ENCODE results near the gene ZNF385B. TPM values are rescaled to one million over a fixed set of nuclear protein-coding genes. Genes with fewer than 3 reads are reported as not detected.

The ZNF385B gene
- total and polyA plus RNA-seq, 9 donors = 4.8 to 20.9 (median 9.1) TPM

- Histone ChIP-seq H3K4me1 (ENCODE audit: insufficient read depth) (no peaks in the 10 kb centered on the region), H3K9me3 (no peaks in the 10 kb centered on the region), H3K27ac (no peak overlapping the region), H3K36me3 (no peaks in the 10 kb centered on the region), H3K27me3 (no peaks in the 10 kb centered on the region), H3K4me3 (no peak overlapping the region)
- no peak for TF ChIP-seq CTCF (IDR thresholded peaks at IDR 0.05)
- no peak for TF ChIP-seq POLR2A (IDR thresholded peaks at IDR 0.05)
- no peak for TF ChIP-seq EP300 (IDR thresholded peaks at IDR 0.05)
- DNase-seq = no peak
- 0 to 53% (median 1%) methylated on average over 1 of the region's 1 CpG for WGBS, 3 donors
- intact Hi-C loops (cut with DNase I) = no loop called here
These were observed 413.5 kb downstream of the ZNF385B start for GRCh38 chr2:179447839-179448447.

GRCh38 chr2:179447421-179447820 is 414.0 kb downstream of the ZNF385B start:
- Histone ChIP-seq H3K4me3 (no peak overlapping the region), H3K36me3 (no peaks in the 10 kb centered on the region), H3K4me1 (ENCODE audit: insufficient read depth) (no peaks in the 10 kb centered on the region), H3K27ac (no peak overlapping the region), H3K9me3 (no peaks in the 10 kb centered on the region), H3K27me3 (no peaks in the 10 kb centered on the region)
- TF ChIP-seq EP300 (IDR thresholded peaks at IDR 0.05) = no peak
- TF ChIP-seq POLR2A (IDR thresholded peaks at IDR 0.05) = no peak
- DNase-seq = no peak
- intact Hi-C loops (cut with DNase I) = no loop called here

- H3K9me3 ChIP-seq = no peaks in the 10 kb centered on the region
- TF ChIP-seq POLR2A (IDR thresholded peaks at IDR 0.05) (no peak), EP300 (IDR thresholded peaks at IDR 0.05) (no peak), CTCF (IDR thresholded peaks at IDR 0.05) (no peak)
- H3K36me3 ChIP-seq = no peaks in the 10 kb centered on the region
- no peaks in the 10 kb centered on the region for H3K4me1 ChIP-seq (ENCODE audit: insufficient read depth)
- 71 to 85% (median 83%) methylated on average over 1 of the region's 1 CpG for WGBS, 3 donors
- H3K27ac ChIP-seq = no peak overlapping the region
- H3K4me3 ChIP-seq = no peak overlapping the region
- no peak for DNase-seq
- no peaks in the 10 kb centered on the region for H3K27me3 ChIP-seq
- intact Hi-C loops (cut with DNase I) = no loop called here
These were observed 414.8 kb downstream of the ZNF385B start for GRCh38 chr2:179446476-179447141.

- H3K27me3 ChIP-seq = no peaks in the 10 kb centered on the region
- H3K36me3 ChIP-seq = no peaks in the 10 kb centered on the region
- H3K9me3 ChIP-seq = no peaks in the 10 kb centered on the region
- no peaks in the 10 kb centered on the region for H3K4me1 ChIP-seq (ENCODE audit: insufficient read depth)
- TF ChIP-seq CTCF (IDR thresholded peaks at IDR 0.05) (no peak), EP300 (IDR thresholded peaks at IDR 0.05) (no peak), POLR2A (IDR thresholded peaks at IDR 0.05) (no peak)
- WGBS, 3 donors = 66 to 79% (median 75%) methylated on average over 3 of the region's 3 CpGs
- no peak overlapping the region for H3K27ac ChIP-seq
- intact Hi-C loops (cut with DNase I) = no loop called here
- no peak overlapping the region for H3K4me3 ChIP-seq
- DNase-seq = peak in 1 of 5 donors; percentile 32
These were observed 417.4 kb downstream of the ZNF385B start for GRCh38 chr2:179444056-179444455.

GRCh38 chr2:179443180-179443579 is 418.2 kb downstream of the ZNF385B start:
- TF ChIP-seq POLR2A (IDR thresholded peaks at IDR 0.05) (no peak), CTCF (IDR thresholded peaks at IDR 0.05) (no peak), EP300 (IDR thresholded peaks at IDR 0.05) (no peak)
- DNase-seq = no peak
- H3K27ac ChIP-seq = no peak overlapping the region
- H3K4me3 ChIP-seq = no peak overlapping the region
- no peaks in the 10 kb centered on the region for H3K27me3 ChIP-seq
- intact Hi-C loops (cut with DNase I) = no loop called here
- no peaks in the 10 kb centered on the region for H3K4me1 ChIP-seq (ENCODE audit: insufficient read depth)
- no peaks in the 10 kb centered on the region for H3K36me3 ChIP-seq
- no peaks in the 10 kb centered on the region for H3K9me3 ChIP-seq
- 66 to 78% (median 71%) methylated on average over 12 of the region's 12 CpGs for WGBS, 3 donors

All from ovary (tissue), 9 donors.